NCI-H1694 treated with DMSO at 0.1 percent for 48 hours (cell line): ENCODE results near the gene CCDC159.
"Not testable (repeated sequence)": the region's sequence is repeated elsewhere in the genome, so short reads cannot be mapped to it uniquely, and the experiment has no call there.

ENCODE experiments used
- DNase-seq: peaks from one replicate; lab custom pipeline; 2025; lab: John Stamatoyannopoulos, UW

Gene CCDC159

GRCh38 chr19:11365557-11366117 is 19.3 kb downstream of the CCDC159 start:
- no peak for DNase-seq

- DNase-seq, result no peak
These were observed 21.2 kb downstream of the CCDC159 start for GRCh38 chr19:11367528-11367927.

- DNase-seq, result no peak
These were observed 24.4 kb downstream of the CCDC159 start for GRCh38 chr19:11370744-11371143.

DNA sequence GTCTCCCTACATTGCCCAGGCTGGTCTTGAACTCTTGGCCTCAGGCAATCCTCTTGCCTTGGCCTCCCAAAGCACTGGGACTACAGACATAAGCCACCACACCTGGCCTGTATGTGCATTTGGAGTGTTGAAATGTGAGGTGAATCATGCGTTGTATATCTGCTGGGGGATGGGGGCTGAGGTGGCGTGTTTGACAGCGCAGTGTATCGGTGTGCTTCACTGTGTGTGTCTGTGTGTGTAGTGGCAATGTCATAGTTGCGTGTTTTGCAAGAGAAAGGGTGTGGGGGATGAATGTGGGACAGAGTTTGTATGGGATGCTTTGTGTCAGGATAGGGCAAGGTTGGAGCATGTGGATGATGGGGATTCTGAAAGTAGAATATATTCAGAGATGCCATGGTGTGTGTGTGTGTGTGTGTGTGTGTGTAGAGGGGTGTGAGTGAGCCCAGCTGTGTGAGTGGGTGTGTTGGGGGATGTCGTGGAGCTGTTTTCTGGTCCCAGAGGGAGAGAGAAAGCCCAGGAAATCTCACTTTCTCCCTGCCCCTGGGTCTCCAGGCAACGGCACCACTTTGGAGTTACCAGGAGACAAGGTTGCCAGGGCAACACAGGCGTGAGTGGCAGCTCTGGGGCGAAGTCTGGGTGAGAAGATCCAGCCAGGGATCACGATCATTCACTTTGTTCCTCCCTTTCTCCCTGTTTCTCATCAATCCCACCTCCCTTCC is 27.0 kb downstream of the CCDC159 start:
- peak; percentile 50 for DNase-seq

- no peak for DNase-seq
These were observed 27.6 kb downstream of the CCDC159 start for GRCh38 chr19:11373885-11374432.

GRCh38 chr19:11374433-11375142 is 28.3 kb downstream of the CCDC159 start, which contains the start of gene SWSAP1:
Gene SWSAP1, plus strand, starts transcription at chr19:11374666. Its CDS starts 15 bp downstream, at chr19:11374681.
- DNase-seq, result peak; percentile 99

- peak; percentile 19 for DNase-seq
These were observed 29.0 kb downstream of the CCDC159 start for GRCh38 chr19:11375143-11375948.

- no peak for DNase-seq
These were observed 30.9 kb downstream of the CCDC159 start for GRCh38 chr19:11377237-11377636.

DNA sequence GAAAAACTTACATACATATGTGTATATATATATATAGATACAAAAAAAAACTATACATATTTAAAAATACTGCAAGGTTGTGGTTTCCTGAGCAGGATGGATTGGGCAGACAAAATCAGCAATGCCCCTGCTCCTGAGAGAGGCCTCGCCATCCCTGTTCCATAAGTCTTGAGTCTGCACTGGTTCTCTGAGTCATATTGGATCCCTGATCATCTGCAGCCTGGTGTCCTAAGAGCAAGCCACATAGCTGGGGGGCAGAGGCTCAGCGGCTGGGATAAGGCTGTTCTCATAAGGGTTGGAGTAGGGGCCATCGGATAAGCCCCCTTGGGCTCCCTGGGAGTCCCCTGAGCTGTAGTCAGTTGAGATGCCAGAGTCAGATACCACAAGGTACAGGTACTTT is 31.4 kb downstream of the CCDC159 start:
- no peak for DNase-seq

- DNase-seq, result peak; percentile 9
These were observed 32.2 kb downstream of the CCDC159 start for GRCh38 chr19:11378319-11379189.

DNA sequence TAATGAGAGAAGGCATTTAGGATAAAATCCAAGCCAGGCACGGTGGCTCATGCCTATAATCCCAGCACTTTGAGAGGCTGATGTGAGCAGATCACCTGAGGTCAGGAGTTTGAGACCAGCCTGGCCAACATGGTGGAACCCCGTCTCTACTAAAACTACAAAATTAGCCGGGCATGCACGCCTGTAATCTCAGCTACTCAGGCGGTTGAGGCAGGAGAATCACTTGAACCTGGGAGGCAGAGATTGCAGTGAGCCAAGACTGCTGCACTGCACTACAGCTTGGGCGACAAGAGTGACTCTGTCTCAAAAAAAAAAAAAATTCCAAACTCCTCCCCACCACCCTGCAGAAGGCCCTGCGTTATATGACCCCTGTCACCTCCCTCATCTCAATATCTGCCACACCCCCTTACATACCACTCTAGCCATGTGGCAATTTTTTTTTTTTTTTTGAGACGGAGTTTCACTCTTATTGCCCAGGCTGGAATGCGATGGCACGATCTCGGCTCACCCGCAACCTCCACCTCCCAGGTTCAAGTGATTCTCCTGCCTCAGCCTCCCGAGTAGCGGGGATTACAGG is 33.0 kb downstream of the CCDC159 start:
- not testable (repeated sequence) for DNase-seq

GRCh38 chr19:11379857-11380350 is 33.6 kb downstream of the CCDC159 start:
- no peak for DNase-seq

DNA sequence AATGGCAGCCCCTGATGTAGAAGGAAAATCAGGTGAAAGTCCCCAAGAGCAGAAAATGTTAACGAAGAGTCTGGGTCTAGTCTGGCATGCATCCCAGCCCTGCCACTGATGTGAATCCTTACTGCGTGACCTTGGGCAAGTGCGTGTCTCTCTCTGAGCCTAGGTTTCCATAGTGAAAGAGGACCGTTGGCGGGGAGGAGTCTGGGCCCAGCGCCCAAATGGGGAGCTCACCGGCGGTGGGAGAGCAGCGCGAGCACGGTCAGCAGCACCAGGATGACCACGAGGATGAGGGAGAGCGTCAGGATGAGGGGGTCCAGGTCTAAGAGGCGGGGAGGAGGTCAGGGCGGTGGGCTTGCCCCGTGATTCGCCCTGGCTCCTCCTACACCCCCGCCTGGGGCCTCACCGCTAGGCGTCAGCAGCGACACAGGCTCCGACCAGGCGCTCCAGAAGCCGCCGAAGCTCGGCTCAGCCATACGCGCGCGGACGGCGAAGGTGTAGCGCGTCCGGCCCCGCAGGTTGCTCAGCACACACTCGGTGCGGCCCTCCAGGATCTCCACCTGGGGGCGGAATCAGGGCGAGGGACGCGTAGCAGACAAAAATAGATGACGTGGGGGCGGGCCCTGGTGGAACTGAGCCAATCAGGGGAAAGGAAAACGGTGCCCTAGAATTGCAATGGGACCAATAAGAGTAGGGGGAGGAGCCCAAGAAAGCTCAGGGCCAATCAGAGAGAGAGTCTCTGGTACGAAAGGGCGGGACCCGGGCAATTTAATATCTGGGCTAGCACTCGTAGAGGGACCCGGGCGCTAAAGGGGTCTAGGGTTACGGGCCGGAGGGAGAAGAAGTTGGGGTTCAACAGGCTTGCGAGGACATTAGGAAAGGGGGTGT is 34.6 kb downstream of the CCDC159 start:
- DNase-seq, result peak; percentile 5

DNA sequence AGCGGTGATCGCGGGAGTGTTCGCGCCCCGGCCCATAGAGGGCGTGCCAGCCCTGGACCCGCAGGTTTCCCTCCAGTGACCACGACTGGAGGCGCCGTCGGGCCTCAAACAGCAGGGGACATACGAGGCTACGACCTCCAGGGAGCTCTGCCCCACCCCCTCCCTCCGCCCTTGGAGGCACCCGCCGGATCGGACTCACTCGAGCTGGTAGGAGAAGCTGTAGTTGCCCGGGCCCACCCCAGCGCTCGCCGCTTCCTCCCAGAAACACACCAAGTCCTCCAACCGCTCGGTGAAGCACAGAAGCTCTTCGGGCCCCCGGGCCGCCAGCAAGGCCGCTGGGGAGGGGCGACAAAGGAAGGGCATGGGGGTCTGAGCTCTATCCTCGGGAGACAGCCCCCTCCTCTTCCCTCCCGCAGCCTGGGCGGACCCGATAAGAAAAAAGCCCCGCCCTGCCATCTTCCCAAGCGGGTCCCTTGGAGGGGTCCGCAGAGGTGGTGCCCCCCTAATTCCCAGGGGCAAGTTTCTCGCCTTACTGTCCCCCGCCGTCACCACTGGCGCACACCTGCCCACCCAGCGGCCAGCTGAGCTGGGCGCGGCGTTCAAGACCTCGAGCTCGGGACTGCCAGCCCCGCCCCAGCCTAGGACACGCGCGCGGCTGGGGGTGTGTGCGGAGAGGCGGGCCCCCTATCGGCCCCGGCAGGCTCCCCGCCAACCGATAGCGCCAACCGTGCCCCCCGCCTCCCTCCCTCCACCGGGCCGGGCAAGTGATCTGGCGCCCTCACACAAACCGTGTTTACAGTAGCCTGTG is 36.8 kb downstream of the CCDC159 start:
- no peak for DNase-seq

DNA sequence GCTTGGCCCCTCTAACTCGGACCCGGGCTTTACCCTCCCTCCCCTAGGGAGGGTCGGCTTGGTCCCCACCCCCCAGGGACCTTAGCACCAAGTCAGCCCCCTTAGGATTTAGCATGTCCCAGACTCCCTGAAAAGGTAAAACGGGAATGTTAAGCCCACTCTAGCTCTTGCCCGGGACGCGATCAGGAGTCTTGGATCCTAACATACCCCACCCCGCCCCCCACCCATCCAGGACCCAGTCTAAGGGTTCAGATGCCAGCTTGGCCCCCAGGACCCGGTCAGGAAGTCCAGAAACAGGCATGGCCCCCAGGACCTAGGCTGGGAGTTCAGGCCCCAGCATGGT is 37.4 kb downstream of the CCDC159 start:
- DNase-seq, result no peak

DNA sequence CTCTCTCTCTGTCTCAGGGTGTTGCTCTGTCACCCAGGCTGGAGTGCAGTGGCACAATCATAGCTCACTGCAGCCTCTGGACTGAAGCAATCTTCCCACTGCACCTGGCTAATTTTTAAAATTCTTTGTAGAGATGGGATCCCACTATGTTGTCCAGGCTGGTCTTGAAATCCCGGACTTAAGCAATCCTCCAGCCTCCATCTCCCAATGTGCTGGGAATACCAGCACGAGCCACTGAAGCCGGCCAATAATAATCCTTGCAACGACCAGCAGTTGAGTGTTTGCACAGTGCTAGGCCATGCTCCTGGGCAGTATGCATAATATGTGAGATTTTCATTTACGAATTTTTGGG is 38.4 kb downstream of the CCDC159 start:
- no peak for DNase-seq

- DNase-seq, result no peak
These were observed 41.1 kb downstream of the CCDC159 start for GRCh38 chr19:11387162-11388034.

GRCh38 chr19:11390359-11390758 is 44.0 kb downstream of the CCDC159 start:
- no peak for DNase-seq
